Breast epithelium (tissue), 3 donors: ENCODE data around the gene NRCAM.

Experiments
- POLR2A ChIP-seq: fragments of 450-650 bp; IDR thresholded peaks from one replicate; pipeline ENCODE4 v1.6.1; 2016; ENCODE audit warnings: antibody characterized with exemption, mild to moderate bottlenecking, moderate library complexity
- TF ChIP-seq, protein P1 (sequence below), 3 donors: fragments of 450-650 bp; IDR thresholded peaks; one replicate each; pipeline ENCODE4 v1.5.1; 2016 to 2017; ENCODE audit warnings: antibody characterized with exemption in 3 of 3, mild to moderate bottlenecking in 3 of 3, moderate library complexity in 3 of 3

DNA sequence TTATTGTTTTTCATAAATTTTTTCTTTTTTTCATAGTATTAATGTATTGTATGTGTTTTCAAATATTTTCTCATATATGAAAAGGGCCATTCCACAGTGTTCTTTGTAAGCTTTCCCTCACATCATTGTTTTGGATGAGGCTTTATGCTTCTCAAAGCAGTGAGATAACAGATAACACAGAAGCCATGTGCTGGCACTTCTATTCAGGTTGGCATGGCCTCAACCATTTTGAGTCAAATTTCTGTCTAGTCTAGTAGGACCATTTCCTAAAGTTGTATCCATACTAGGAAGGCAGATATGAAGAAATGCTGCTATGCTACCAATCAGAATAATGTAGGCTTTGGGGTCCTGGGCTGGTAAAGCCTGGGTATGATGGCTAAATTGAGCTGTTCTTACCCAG is 190.2 kb downstream of the NRCAM start:
- TF ChIP-seq, protein P1, sequence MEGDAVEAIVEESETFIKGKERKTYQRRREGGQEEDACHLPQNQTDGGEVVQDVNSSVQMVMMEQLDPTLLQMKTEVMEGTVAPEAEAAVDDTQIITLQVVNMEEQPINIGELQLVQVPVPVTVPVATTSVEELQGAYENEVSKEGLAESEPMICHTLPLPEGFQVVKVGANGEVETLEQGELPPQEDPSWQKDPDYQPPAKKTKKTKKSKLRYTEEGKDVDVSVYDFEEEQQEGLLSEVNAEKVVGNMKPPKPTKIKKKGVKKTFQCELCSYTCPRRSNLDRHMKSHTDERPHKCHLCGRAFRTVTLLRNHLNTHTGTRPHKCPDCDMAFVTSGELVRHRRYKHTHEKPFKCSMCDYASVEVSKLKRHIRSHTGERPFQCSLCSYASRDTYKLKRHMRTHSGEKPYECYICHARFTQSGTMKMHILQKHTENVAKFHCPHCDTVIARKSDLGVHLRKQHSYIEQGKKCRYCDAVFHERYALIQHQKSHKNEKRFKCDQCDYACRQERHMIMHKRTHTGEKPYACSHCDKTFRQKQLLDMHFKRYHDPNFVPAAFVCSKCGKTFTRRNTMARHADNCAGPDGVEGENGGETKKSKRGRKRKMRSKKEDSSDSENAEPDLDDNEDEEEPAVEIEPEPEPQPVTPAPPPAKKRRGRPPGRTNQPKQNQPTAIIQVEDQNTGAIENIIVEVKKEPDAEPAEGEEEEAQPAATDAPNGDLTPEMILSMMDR (IDR thresholded peaks at IDR 0.05): no peak
- no peak for TF ChIP-seq POLR2A
